Nephron (organoid): ENCODE data around the gene CYGB.
"Not testable (repeated sequence)": the region's sequence is repeated elsewhere in the genome, so short reads cannot be mapped to it uniquely, and the experiment has no call there.

Experiments used
- H3K27ac Mint-ChIP-seq, 3 experiments: 2 replicates each; pipeline ENCODE4 v1.8.0; 2020; ENCODE audit warnings: mixed read lengths in 3 of 3, mild to moderate bottlenecking in 2 of 3, moderate library complexity in 1 of 3
- H3K27me3 Mint-ChIP-seq: 2 replicates; pipeline ENCODE4 v1.8.0; 2021; ENCODE audit warnings: low read depth, mild to moderate bottlenecking, moderate library complexity, mixed read lengths
- H3K36me3 Mint-ChIP-seq: 2 replicates; pipeline ENCODE4 v1.8.0; 2020; ENCODE audit warnings: low read depth, mixed read lengths
- H3K4me1 Mint-ChIP-seq: 2 replicates; pipeline ENCODE4 v1.8.0; 2020; ENCODE audit warnings: mixed read lengths
- H3K4me3 Mint-ChIP-seq, 3 experiments: 2 replicates each; pipeline ENCODE4 v1.8.0; 2020; ENCODE audit warnings: mild to moderate bottlenecking in 3 of 3, mixed read lengths in 3 of 3, moderate library complexity in 2 of 3
- H3K9me3 Mint-ChIP-seq: 2 replicates; pipeline ENCODE4 v1.8.0; 2020; ENCODE audit warnings: mixed read lengths
- CTCF ChIP-seq, 3 experiments: fragments of 200-600 bp; sonication (generic); IDR thresholded peaks; one replicate each; pipeline ENCODE4 v1.5.0; 2021; ENCODE audit warnings: antibody characterized with exemption in 3 of 3; ENCODE audit not compliant: unreplicated experiment in 3 of 3

The CYGB gene

GRCh38 chr17:76517638-76518038 lies 19.9 kb downstream of the CYGB start:
- Mint-ChIP-seq H3K27me3 (peaks cover 15% of the 10 kb centered on the region), H3K27ac (peak overlapping the region in 2 of 3 experiments; percentile 46 to 74), H3K4me1 (peaks cover 50% of the 10 kb centered on the region), H3K9me3 (no peaks in the 10 kb centered on the region), H3K36me3 (no peaks in the 10 kb centered on the region), H3K4me3 (no peak overlapping the region)
- TF ChIP-seq CTCF (IDR thresholded peaks at IDR 0.05; ENCODE audit: unreplicated experiment in 3 of 3) = peak in 2 of 3 experiments; percentile 9 to 20

GRCh38 chr17:76515274-76515949 lies 22.1 kb downstream of the CYGB start:
- no peak for TF ChIP-seq CTCF (IDR thresholded peaks at IDR 0.05; ENCODE audit: unreplicated experiment in 3 of 3)
- H3K27me3 Mint-ChIP-seq = peaks cover 14% of the 10 kb centered on the region
- peak overlapping the region in 1 of 3 experiments; percentile 18 for H3K4me3 Mint-ChIP-seq

GRCh38 chr17:76514355-76514754 lies 23.2 kb downstream of the CYGB start:
- peaks cover 12% of the 10 kb centered on the region for H3K27me3 Mint-ChIP-seq
- not testable (repeated sequence) for H3K36me3 Mint-ChIP-seq, H3K9me3 Mint-ChIP-seq, H3K4me3 Mint-ChIP-seq
- H3K27ac Mint-ChIP-seq = peak overlapping the region; percentile 24 to 61 (median 29)
- peaks cover 44% of the 10 kb centered on the region for H3K4me1 Mint-ChIP-seq

More at GRCh38 chr17:76515274-76515949, 22.1 kb downstream of the CYGB start:
- Mint-ChIP-seq H3K9me3 (no peaks in the 10 kb centered on the region), H3K36me3 (no peaks in the 10 kb centered on the region), H3K4me1 (peaks cover 51% of the 10 kb centered on the region), H3K27ac (peak overlapping the region; percentile 75 to 95 (median 92))

- no peak for TF ChIP-seq CTCF (IDR thresholded peaks at IDR 0.05; ENCODE audit: unreplicated experiment in 3 of 3)
- Mint-ChIP-seq H3K27ac (peak overlapping the region in 2 of 3 experiments; percentile 60 to 72), H3K4me3 (no peak overlapping the region), H3K36me3 (no peaks in the 10 kb centered on the region), H3K27me3 (peaks cover 8% of the 10 kb centered on the region), H3K4me1 (peaks cover 45% of the 10 kb centered on the region), H3K9me3 (no peaks in the 10 kb centered on the region)
Measured at GRCh38 chr17:76513306-76513692, 24.2 kb downstream of the CYGB start.

- Mint-ChIP-seq H3K4me1 (peaks cover 40% of the 10 kb centered on the region), H3K9me3 (no peaks in the 10 kb centered on the region), H3K27ac (peak overlapping the region in 2 of 3 experiments; percentile 60 to 72), H3K4me3 (no peak overlapping the region), H3K36me3 (no peaks in the 10 kb centered on the region), H3K27me3 (peaks cover 13% of the 10 kb centered on the region)
- TF ChIP-seq CTCF (IDR thresholded peaks at IDR 0.05; ENCODE audit: unreplicated experiment in 3 of 3) = no peak
Measured at GRCh38 chr17:76512366-76513305, 24.9 kb downstream of the CYGB start.

- Mint-ChIP-seq H3K27me3 (peaks cover 14% of the 10 kb centered on the region), H3K9me3 (no peaks in the 10 kb centered on the region), H3K4me1 (peaks cover 40% of the 10 kb centered on the region), H3K36me3 (no peaks in the 10 kb centered on the region), H3K27ac (no peak overlapping the region), H3K4me3 (no peak overlapping the region)
- TF ChIP-seq CTCF (IDR thresholded peaks at IDR 0.05; ENCODE audit: unreplicated experiment in 3 of 3) = no peak
Measured at GRCh38 chr17:76511668-76512365, 25.7 kb downstream of the CYGB start.
